Hepatocyte (in vitro differentiated cells): ENCODE results near the gene ROBO1. TPM values are rescaled to one million over a fixed set of nuclear protein-coding genes. Genes with fewer than 3 reads are reported as not detected.

Experiments used
- DNase-seq: peaks from one replicate; pipeline ENCODE4 v3.0.0-alpha.2; 2016; ENCODE audit warnings: low spot score
- H2AFZ ChIP-seq: fragments of 200-600 bp; sonication (generic); 2 replicates; pipeline ENCODE4 v1.6.0; 2016; ENCODE audit warnings: antibody characterized with exemption, mild to moderate bottlenecking
- H3K27ac ChIP-seq: fragments of 200-600 bp; sonication (generic); 2 replicates; pipeline ENCODE4 v1.5.1; 2016; ENCODE audit warnings: mild to moderate bottlenecking
- H3K27me3 ChIP-seq: fragments of 200-600 bp; sonication (generic); 2 replicates; pipeline ENCODE4 v1.6.1; 2016
- H3K36me3 ChIP-seq: fragments of 200-600 bp; sonication (generic); replicated peaks from 2 replicates; pipeline ENCODE4 v1.5.1; 2016; ENCODE audit warnings: low read depth; ENCODE audit not compliant: insufficient read depth
- H3K4me1 ChIP-seq: fragments of 200-600 bp; sonication (generic); 2 replicates; pipeline ENCODE4 v1.5.1; 2016; ENCODE audit warnings: mild to moderate bottlenecking, moderate library complexity; ENCODE audit not compliant: insufficient read depth
- H3K4me2 ChIP-seq: fragments of 200-600 bp; sonication (generic); 2 replicates; pipeline ENCODE4 v1.6.0; 2016
- H3K4me3 ChIP-seq: fragments of 200-600 bp; sonication (generic); 2 replicates; pipeline ENCODE4 v1.5.1; 2016; ENCODE audit warnings: mild to moderate bottlenecking
- H3K79me2 ChIP-seq: fragments of 200-600 bp; sonication (generic); 2 replicates; pipeline ENCODE4 v1.6.0; 2017; ENCODE audit warnings: mild to moderate bottlenecking
- H3K9me2 ChIP-seq: fragments of 200-600 bp; sonication (generic); replicated peaks from 2 replicates; pipeline ENCODE4 v1.6.0; 2017; ENCODE audit warnings: mild to moderate bottlenecking; ENCODE audit not compliant: insufficient read depth
- H3K9me3 ChIP-seq: fragments of 200-600 bp; sonication (generic); 2 replicates; pipeline ENCODE4 v1.5.1; 2016; ENCODE audit warnings: low read depth, mild to moderate bottlenecking
- H4K20me1 ChIP-seq: fragments of 200-600 bp; sonication (generic); 2 replicates; pipeline ENCODE4 v1.6.0; 2016; ENCODE audit warnings: mild to moderate bottlenecking; ENCODE audit not compliant: insufficient read depth, poor library complexity, severe bottlenecking
- CTCF ChIP-seq: fragments of 200-600 bp; sonication (generic); IDR thresholded peaks from 2 replicates; pipeline ENCODE4 v1.5.1; 2016; ENCODE audit warnings: antibody characterized with exemption, mild to moderate bottlenecking; ENCODE audit not compliant: poor library complexity
- EZH2 ChIP-seq: fragments of 200-600 bp; sonication (generic); IDR thresholded peaks from 2 replicates; pipeline ENCODE4 v1.6.1; 2016; ENCODE audit warnings: antibody characterized with exemption, mild to moderate bottlenecking, borderline replicate concordance
- EZH2phosphoT487 ChIP-seq: fragments of 200-600 bp; sonication (generic); IDR thresholded peaks from one replicate; pipeline ENCODE4 v1.6.1; 2018; ENCODE audit warnings: antibody characterized with exemption, mild to moderate bottlenecking, low read depth, moderate library complexity; ENCODE audit not compliant: unreplicated experiment, severe bottlenecking
- WGBS: methylation state at CpG from one replicate; pipeline ENCODE4 v1.1.6; 2016; ENCODE audit warnings: low lambda C conversion rate; ENCODE audit errors: missing lambda C conversion rate; 5-methylcytosine and 5-hydroxymethylcytosine counted together
- polyA plus RNA-seq: library from polyadenylated mRNA; unstranded; fragments of >200 nt; fragmentation: Nextera tagmentation; extraction: Ambion mirVana; gene quantifications from 2 replicates; pipeline ENCODE4 v1.2.1, GENCODE V29; 2016
- total RNA-seq: library from RNA; depleted of rRNA; stranded (reverse); fragments of >200 nt; gene quantifications from 2 replicates; pipeline ENCODE4 v1.2.3, GENCODE V29; 2014

ROBO1 gene
- total and polyA plus RNA-seq, 2 experiments from 2014 or later = 13.6 to 44.3 TPM

GRCh38 chr3:78906930-78907329, 860.9 kb downstream of the ROBO1 start:
- H3K4me3 ChIP-seq = no peak overlapping the region
- WGBS = 97% methylated on average over 1 of the region's 1 CpG
- no peaks in the 10 kb centered on the region for H3K27me3 ChIP-seq
- no peak for TF ChIP-seq EZH2phosphoT487
- no peak for TF ChIP-seq EZH2
- no peak for TF ChIP-seq CTCF
- no peaks in the 10 kb centered on the region for H4K20me1 ChIP-seq
- no peak overlapping the region for H2AFZ ChIP-seq
- DNase-seq = no peak
- no peaks in the 10 kb centered on the region for H3K9me2 ChIP-seq
- H3K9me3 ChIP-seq = no peaks in the 10 kb centered on the region
- H3K4me1 ChIP-seq = no peaks in the 10 kb centered on the region
- no peak overlapping the region for H3K4me2 ChIP-seq
- peaks cover 22% of the 10 kb centered on the region for H3K79me2 ChIP-seq
- H3K27ac ChIP-seq = no peak overlapping the region
- H3K36me3 ChIP-seq = no peaks in the 10 kb centered on the region

GRCh38 chr3:78906245-78906644, 861.6 kb downstream of the ROBO1 start:
- Histone ChIP-seq H3K27ac (no peak overlapping the region), H3K9me2 (no peaks in the 10 kb centered on the region), H3K36me3 (no peaks in the 10 kb centered on the region), H3K9me3 (no peaks in the 10 kb centered on the region), H2AFZ (no peak overlapping the region), H3K4me3 (no peak overlapping the region), H3K79me2 (peaks cover 25% of the 10 kb centered on the region), H3K27me3 (no peaks in the 10 kb centered on the region), H3K4me1 (no peaks in the 10 kb centered on the region), H4K20me1 (no peaks in the 10 kb centered on the region), H3K4me2 (no peak overlapping the region)
- no peak for DNase-seq
- no peak for TF ChIP-seq CTCF
- TF ChIP-seq EZH2phosphoT487 = no peak
- TF ChIP-seq EZH2 = no peak

- Histone ChIP-seq H2AFZ (no peak overlapping the region), H3K27ac (no peak overlapping the region), H3K4me1 (no peaks in the 10 kb centered on the region), H4K20me1 (no peaks in the 10 kb centered on the region), H3K9me2 (no peaks in the 10 kb centered on the region), H3K4me2 (no peak overlapping the region), H3K27me3 (no peaks in the 10 kb centered on the region), H3K9me3 (no peaks in the 10 kb centered on the region), H3K36me3 (no peaks in the 10 kb centered on the region), H3K79me2 (peaks cover 30% of the 10 kb centered on the region), H3K4me3 (no peak overlapping the region)
- no peak for TF ChIP-seq EZH2phosphoT487
- no peak for TF ChIP-seq CTCF
- no peak for TF ChIP-seq EZH2
- DNase-seq = no peak
- WGBS = 73% methylated on average over 3 of the region's 3 CpGs
These were observed 862.1 kb downstream of the ROBO1 start for GRCh38 chr3:78905700-78906099.

DNA sequence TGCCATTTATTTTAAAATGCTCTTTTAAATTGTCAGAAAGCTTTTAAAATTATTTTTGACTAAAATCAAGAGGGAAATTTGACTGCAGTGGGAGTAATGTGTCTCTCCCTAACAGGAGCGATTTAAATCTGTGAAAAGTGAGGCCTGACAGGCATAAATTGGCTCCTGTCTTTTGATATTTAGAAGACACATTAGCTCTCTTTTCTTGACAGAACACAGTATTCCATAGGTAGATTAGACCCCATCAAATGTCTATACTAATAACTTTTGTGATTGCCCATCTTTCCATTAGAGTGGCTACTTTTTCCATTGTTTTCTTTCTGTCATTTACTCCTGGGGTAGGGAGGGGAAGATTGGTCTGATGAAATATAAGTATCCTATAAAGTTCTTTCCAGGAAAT, 866.3 kb downstream of the ROBO1 start:
- H3K9me3 ChIP-seq = no peaks in the 10 kb centered on the region
- H3K4me1 ChIP-seq = no peaks in the 10 kb centered on the region
- H3K36me3 ChIP-seq = no peaks in the 10 kb centered on the region
- WGBS = 97% methylated on average over 1 of the region's 1 CpG
- no peak overlapping the region for H3K27ac ChIP-seq
- no peak overlapping the region for H3K4me3 ChIP-seq
- no peaks in the 10 kb centered on the region for H3K27me3 ChIP-seq
- H4K20me1 ChIP-seq = no peaks in the 10 kb centered on the region
- H3K9me2 ChIP-seq = no peaks in the 10 kb centered on the region
- no peak for TF ChIP-seq CTCF
- no peak for TF ChIP-seq EZH2phosphoT487
- no peak for TF ChIP-seq EZH2
- no peak overlapping the region for H2AFZ ChIP-seq
- H3K4me2 ChIP-seq = no peak overlapping the region
- peaks cover 19% of the 10 kb centered on the region for H3K79me2 ChIP-seq
- DNase-seq = no peak
